Body of pancreas (tissue), 4 donors: Measurements from ENCODE around the gene PICK1. TPM values are rescaled to one million over a fixed set of nuclear protein-coding genes. Genes with fewer than 3 reads are reported as not detected.

Source experiments
- ATAC-seq: fragments of 150-250 bp; one replicate; pipeline ENCODE4 v1.9.1; 2016
- DNase-seq, 4 donors: peaks; one replicate each; pipeline ENCODE4 v3.0.0-alpha.2; 2019
- H3K27ac ChIP-seq, 4 donors: fragments of 200-600 bp; sonication (generic); 1 replicate in 3 of 4; 2 replicates in 1 of 4; pipeline versions ENCODE4 v1.5.1 to v1.6.1; 2016 to 2019; ENCODE audit warnings: mild to moderate bottlenecking in 1 of 4, mixed read lengths in 1 of 4, moderate library complexity in 1 of 4
- H3K27me3 ChIP-seq, 2 donors: fragments of 200-600 bp; sonication (generic); one replicate each; pipeline ENCODE4 v1.6.0; 2016; ENCODE audit warnings: mild to moderate bottlenecking in 1 of 2
- H3K36me3 ChIP-seq, 2 donors: fragments of 200-600 bp; sonication (generic); replicated peaks in 1 of 2; 2 replicates each; pipeline ENCODE4 v1.5.1; 2016; ENCODE audit warnings: low read depth in 2 of 2; ENCODE audit not compliant: insufficient read depth in 1 of 2
- H3K4me1 ChIP-seq: fragments of 200-600 bp; sonication (generic); one replicate; pipeline ENCODE4 v1.6.0; 2016
- H3K4me3 ChIP-seq, 2 donors: fragments of 200-600 bp; sonication (generic); 1 replicate in 1 of 2; 2 replicates in 1 of 2; pipeline ENCODE4 v1.5.1; 2016 to 2019
- H3K9me3 ChIP-seq, 3 donors: fragments of 200-600 bp; sonication (generic); 1 replicate in 2 of 3; 2 replicates in 1 of 3; pipeline ENCODE4 v1.5.1; 2016
- CTCF ChIP-seq, 7 experiments: fragments of 450-650 bp in 4 of 7; fragments of 200-600 bp in 3 of 7; sonication (generic) in 3 of 7; IDR thresholded peaks; one replicate each; pipeline ENCODE4 v1.5.1; 2016 to 2019; ENCODE audit warnings: antibody characterized with exemption in 7 of 7
- POLR2A ChIP-seq, 3 donors: fragments of 450-650 bp; IDR thresholded peaks; one replicate each; pipeline ENCODE4 v1.6.1; 2016; ENCODE audit warnings: antibody characterized with exemption in 3 of 3, mild to moderate bottlenecking in 2 of 3
- WGBS, 2 donors: methylation state at CpG; one replicate each; pipeline ENCODE4 v1.1.5; 2017; 5-methylcytosine and 5-hydroxymethylcytosine counted together
- intact Hi-C: fragments of 100-400 bp; cut with DNase I; formaldehyde crosslinking; loops from one replicate; pipeline ENCODE4 v1.15.1; 2023
- total RNA-seq, 2 donors: library from RNA; depleted of rRNA; stranded (reverse); fragments of >200 nt; gene quantifications; one replicate each; pipeline ENCODE4 v1.1.0, GENCODE V29; 2016

Gene PICK1
- total RNA-seq, 2 donors from 2014 or later, result 39.7 to 52.4 TPM

- no peak for ATAC-seq
- intact Hi-C loops, result no loop called here
- Histone ChIP-seq H3K4me1 (peaks cover 18% of the 10 kb centered on the region), H3K4me3 (no peak overlapping the region), H3K36me3 (no peaks in the 10 kb centered on the region), H3K27ac (no peak overlapping the region), H3K9me3 (no peaks in the 10 kb centered on the region), H3K27me3 (no peaks in the 10 kb centered on the region)
- no peak for DNase-seq
- no peak for TF ChIP-seq CTCF (IDR thresholded peaks at IDR 0.05)
- TF ChIP-seq POLR2A (IDR thresholded peaks at IDR 0.05), result no peak
- 72 to 86% methylated on average over 6 to 12 of the region's 12 CpGs for WGBS, 2 donors
These were observed 25.7 kb upstream of the PICK1 start for GRCh38 chr22:38031491-38031890.

- intact Hi-C loops, result no loop called here
- peak overlapping the region in 1 of 4 donors; percentile 59 for H3K27ac ChIP-seq
These were observed 24.3 kb upstream of the PICK1 start for GRCh38 chr22:38032681-38033521.

GRCh38 chr22:38033522-38034277 is 23.5 kb upstream of the PICK1 start:
- no peak for TF ChIP-seq CTCF (IDR thresholded peaks at IDR 0.05)
- TF ChIP-seq POLR2A (IDR thresholded peaks at IDR 0.05), result no peak
- 79% methylated on average over 24 to 25 of the region's 27 CpGs for WGBS, 2 donors
- intact Hi-C loops, result no loop called here
- no peak for DNase-seq
- Histone ChIP-seq H3K27me3 (no peaks in the 10 kb centered on the region), H3K4me3 (no peak overlapping the region), H3K36me3 (no peaks in the 10 kb centered on the region), H3K9me3 (no peaks in the 10 kb centered on the region), H3K27ac (peak overlapping the region in 3 of 4 donors; percentile 10 to 59 (median 50)), H3K4me1 (peaks cover 18% of the 10 kb centered on the region)
- no peak for ATAC-seq

More at GRCh38 chr22:38032681-38033521, 24.3 kb upstream of the PICK1 start:
- Histone ChIP-seq H3K4me1 (peaks cover 18% of the 10 kb centered on the region), H3K4me3 (no peak overlapping the region), H3K9me3 (no peaks in the 10 kb centered on the region), H3K27me3 (no peaks in the 10 kb centered on the region), H3K36me3 (no peaks in the 10 kb centered on the region)
- DNase-seq (peak in 2 of 4 donors; percentile 24 to 39), ATAC-seq (no peak)
- TF ChIP-seq POLR2A (IDR thresholded peaks at IDR 0.05), result no peak
- TF ChIP-seq CTCF (IDR thresholded peaks at IDR 0.05), result no peak
- 77 to 87% methylated on average over 16 to 19 of the region's 19 CpGs for WGBS, 2 donors

GRCh38 chr22:38034278-38034882 is 22.8 kb upstream of the PICK1 start:
- no peaks in the 10 kb centered on the region for H3K36me3 ChIP-seq
- peaks cover 18% of the 10 kb centered on the region for H3K4me1 ChIP-seq
- no peaks in the 10 kb centered on the region for H3K27me3 ChIP-seq
- intact Hi-C loops, result no loop called here
- TF ChIP-seq CTCF (IDR thresholded peaks at IDR 0.05) (no peak), POLR2A (IDR thresholded peaks at IDR 0.05) (no peak)
- ATAC-seq, result peak; percentile 63
- DNase-seq, result peak; percentile 38 to 71 (median 60)
- H3K4me3 ChIP-seq, result no peak overlapping the region
- H3K27ac ChIP-seq, result peak overlapping the region in 3 of 4 donors; percentile 10 to 59 (median 50)
- WGBS, 2 donors, result 54 to 94% methylated on average over 5 to 15 of the region's 15 CpGs
- H3K9me3 ChIP-seq, result no peaks in the 10 kb centered on the region
